Loucy (cell line): ENCODE measurements around the gene CST9.

Experiments used
- H2AFZ ChIP-seq: fragments of 200-600 bp; sonication (generic); 2 replicates; pipeline ENCODE4 v1.6.0; 2016; ENCODE audit warnings: antibody characterized with exemption, mild to moderate bottlenecking, low read length, moderate library complexity
- H3F3A ChIP-seq: fragments of 200-600 bp; 2 replicates; pipeline ENCODE4 v1.6.0; 2016; ENCODE audit warnings: antibody characterized with exemption, low read depth, mild to moderate bottlenecking
- H3K27me3 ChIP-seq: fragments of 200-600 bp; sonication (generic); 2 replicates; pipeline ENCODE4 v1.6.1; 2014; ENCODE audit warnings: low read length, mild to moderate bottlenecking; ENCODE audit not compliant: insufficient read depth, poor library complexity, severe bottlenecking
- H3K36me3 ChIP-seq: fragments of 200-600 bp; sonication (generic); 2 replicates; pipeline ENCODE4 v1.6.1; 2016; ENCODE audit warnings: low read length; ENCODE audit not compliant: insufficient read depth
- H3K4me1 ChIP-seq: fragments of 200-600 bp; sonication (generic); 2 replicates; pipeline ENCODE4 v1.5.1; 2014; ENCODE audit warnings: low read length, mild to moderate bottlenecking; ENCODE audit not compliant: insufficient read depth, poor library complexity, severe bottlenecking
- H3K4me2 ChIP-seq: fragments of 200-600 bp; sonication (generic); 2 replicates; pipeline ENCODE4 v1.6.0; 2014; ENCODE audit warnings: antibody characterized with exemption, low read length, low read depth, mild to moderate bottlenecking; ENCODE audit not compliant: poor library complexity, severe bottlenecking
- H3K4me3 ChIP-seq: fragments of 200-600 bp; sonication (generic); 2 replicates; pipeline ENCODE4 v1.5.1; 2014; ENCODE audit warnings: low read length, mild to moderate bottlenecking, mixed read lengths; ENCODE audit not compliant: poor library complexity, severe bottlenecking
- H3K79me2 ChIP-seq: fragments of 200-600 bp; sonication (generic); 2 replicates; pipeline ENCODE4 v1.6.1; 2014; ENCODE audit warnings: low read length; ENCODE audit not compliant: insufficient read depth
- H3K9ac ChIP-seq: fragments of 200-600 bp; sonication (generic); 2 replicates; pipeline ENCODE4 v1.6.0; 2014; ENCODE audit warnings: mild to moderate bottlenecking, low read depth, low read length, moderate library complexity; ENCODE audit not compliant: poor library complexity, severe bottlenecking
- H3K9me2 ChIP-seq: fragments of 200-600 bp; sonication (generic); replicated peaks from 2 replicates; pipeline ENCODE4 v1.6.1; 2016; ENCODE audit warnings: low read depth, low read length, mixed read lengths
- H3K9me3 ChIP-seq: fragments of 200-600 bp; sonication (generic); 2 replicates; pipeline ENCODE4 v1.6.1; 2014; ENCODE audit warnings: mild to moderate bottlenecking, antibody characterized with exemption, low read length, low read depth; ENCODE audit not compliant: insufficient read depth
- H4K20me1 ChIP-seq: fragments of 200-600 bp; sonication (generic); 2 replicates; pipeline ENCODE4 v1.6.0; 2014; ENCODE audit warnings: antibody characterized with exemption, low read length, mild to moderate bottlenecking; ENCODE audit not compliant: insufficient read depth, poor library complexity, severe bottlenecking
- EZH2phosphoT487 ChIP-seq: fragments of 200-600 bp; IDR thresholded peaks from 2 replicates; pipeline ENCODE4 v1.6.1; 2018; ENCODE audit warnings: antibody characterized with exemption, mild to moderate bottlenecking, moderate library complexity, borderline replicate concordance
- TF ChIP-seq, protein P1 (sequence below): fragments of 200-600 bp; sonication (generic); conservative IDR thresholded peaks from 2 replicates; pipeline ENCODE4 v1.5.1; 2014; ENCODE audit warnings: mild to moderate bottlenecking, antibody characterized with exemption, low read length

The CST9 gene

DNA sequence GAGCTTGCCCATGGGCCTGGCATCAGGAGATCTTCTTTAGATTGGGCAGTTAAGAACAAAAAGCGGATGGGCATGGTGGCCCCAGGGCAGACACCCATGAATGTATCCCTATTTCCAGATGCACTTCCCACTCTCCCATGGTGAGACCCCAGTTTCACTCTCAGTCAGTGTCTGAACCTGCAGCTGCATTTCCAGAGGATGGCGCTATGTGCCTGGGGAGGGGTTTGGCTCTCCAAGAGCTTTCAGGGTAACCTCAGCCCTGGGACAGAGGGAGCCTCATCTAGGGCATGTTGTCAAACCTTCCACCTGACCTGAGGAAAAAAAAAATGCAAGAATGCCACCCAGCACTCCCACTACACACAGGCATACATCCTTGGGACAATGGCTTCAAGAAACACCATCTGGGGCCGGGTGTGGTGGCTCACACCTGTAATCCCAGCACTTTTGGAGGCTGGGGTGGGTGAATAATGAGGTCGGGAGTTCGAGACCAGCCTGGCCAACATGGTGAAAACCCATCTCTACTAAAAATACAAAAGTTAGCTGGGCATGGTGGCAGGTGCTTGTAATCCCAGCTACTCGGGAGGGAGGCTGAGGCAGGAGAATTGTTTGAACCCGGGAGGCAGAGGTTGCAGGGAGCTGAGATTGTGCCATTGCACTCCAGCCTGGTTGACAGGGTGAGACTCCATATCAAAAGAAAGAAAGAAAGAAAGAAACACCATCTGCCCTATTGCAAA lies 39.4 kb downstream of the CST9 start:
- Histone ChIP-seq H3K27me3 (no peaks in the 10 kb centered on the region), H3K4me2 (no peak overlapping the region), H3K4me3 (no peak overlapping the region), H3K9me2 (no peaks in the 10 kb centered on the region), H4K20me1 (no peaks in the 10 kb centered on the region), H2AFZ (no peak overlapping the region), H3K4me1 (no peaks in the 10 kb centered on the region), H3K79me2 (no peaks in the 10 kb centered on the region), H3K36me3 (no peaks in the 10 kb centered on the region), H3K9me3 (peaks cover 3% of the 10 kb centered on the region; the same call in 1 of the 2 replicates), H3F3A (no peaks in the 10 kb centered on the region), H3K9ac (no peak overlapping the region)
- TF ChIP-seq, protein P1, sequence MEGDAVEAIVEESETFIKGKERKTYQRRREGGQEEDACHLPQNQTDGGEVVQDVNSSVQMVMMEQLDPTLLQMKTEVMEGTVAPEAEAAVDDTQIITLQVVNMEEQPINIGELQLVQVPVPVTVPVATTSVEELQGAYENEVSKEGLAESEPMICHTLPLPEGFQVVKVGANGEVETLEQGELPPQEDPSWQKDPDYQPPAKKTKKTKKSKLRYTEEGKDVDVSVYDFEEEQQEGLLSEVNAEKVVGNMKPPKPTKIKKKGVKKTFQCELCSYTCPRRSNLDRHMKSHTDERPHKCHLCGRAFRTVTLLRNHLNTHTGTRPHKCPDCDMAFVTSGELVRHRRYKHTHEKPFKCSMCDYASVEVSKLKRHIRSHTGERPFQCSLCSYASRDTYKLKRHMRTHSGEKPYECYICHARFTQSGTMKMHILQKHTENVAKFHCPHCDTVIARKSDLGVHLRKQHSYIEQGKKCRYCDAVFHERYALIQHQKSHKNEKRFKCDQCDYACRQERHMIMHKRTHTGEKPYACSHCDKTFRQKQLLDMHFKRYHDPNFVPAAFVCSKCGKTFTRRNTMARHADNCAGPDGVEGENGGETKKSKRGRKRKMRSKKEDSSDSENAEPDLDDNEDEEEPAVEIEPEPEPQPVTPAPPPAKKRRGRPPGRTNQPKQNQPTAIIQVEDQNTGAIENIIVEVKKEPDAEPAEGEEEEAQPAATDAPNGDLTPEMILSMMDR = no peak
- no peak for TF ChIP-seq EZH2phosphoT487

DNA sequence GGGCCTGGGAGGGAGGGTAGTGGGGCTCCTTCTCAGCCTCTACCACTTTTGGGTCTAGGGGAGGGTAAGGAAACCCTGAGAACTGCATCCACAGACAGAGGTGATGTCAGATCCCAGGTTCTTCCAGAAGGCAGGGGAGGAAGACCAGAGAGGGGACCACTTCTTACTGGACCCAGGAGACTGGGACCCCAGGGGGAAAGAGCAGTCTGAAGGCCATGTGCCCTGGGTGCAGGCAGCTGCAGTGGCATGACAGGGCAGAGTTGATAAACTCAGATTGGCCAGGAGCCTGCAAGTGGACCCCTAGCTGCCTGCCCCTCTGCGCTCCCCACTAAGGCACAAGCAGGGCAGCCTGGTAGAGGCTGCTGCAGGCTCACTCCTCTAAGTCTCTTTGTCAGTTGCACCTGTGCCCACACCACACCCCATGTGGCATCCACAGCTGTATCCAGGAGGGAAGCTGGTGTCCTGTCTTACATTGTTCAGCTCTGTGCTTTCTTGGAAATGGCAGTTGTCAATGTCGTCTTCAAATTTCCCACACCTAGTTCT lies 40.1 kb downstream of the CST9 start:
- Histone ChIP-seq H3K9me2 (no peaks in the 10 kb centered on the region), H3K79me2 (no peaks in the 10 kb centered on the region), H3F3A (no peaks in the 10 kb centered on the region), H3K9me3 (peaks cover 3% of the 10 kb centered on the region; the same call in 1 of the 2 replicates), H3K4me2 (no peak overlapping the region), H3K9ac (no peak overlapping the region), H3K4me3 (no peak overlapping the region), H3K4me1 (no peaks in the 10 kb centered on the region), H2AFZ (no peak overlapping the region), H4K20me1 (no peaks in the 10 kb centered on the region), H3K27me3 (no peaks in the 10 kb centered on the region), H3K36me3 (no peaks in the 10 kb centered on the region)
- TF ChIP-seq EZH2phosphoT487 = no peak
- TF ChIP-seq, protein P1 = no peak

DNA sequence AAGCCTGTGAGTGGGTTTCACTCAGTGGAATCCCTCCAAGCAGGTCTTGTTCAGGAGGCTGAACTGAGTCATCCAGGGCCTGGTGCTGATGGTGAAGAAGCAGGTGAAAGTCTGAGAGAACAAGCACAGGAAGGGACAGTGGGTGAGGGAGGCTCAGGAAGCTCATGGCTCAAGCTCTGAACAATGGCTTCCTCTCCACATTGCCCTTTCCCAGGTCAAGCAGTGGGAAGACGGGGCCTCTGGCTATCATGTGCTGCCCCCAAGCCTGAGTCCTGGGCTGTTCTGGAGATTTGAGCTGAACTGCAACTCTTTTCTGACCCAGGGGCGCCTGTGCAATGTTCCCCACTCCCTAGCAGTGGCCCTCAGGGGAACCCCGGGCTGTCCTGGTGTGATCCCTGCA lies 40.8 kb downstream of the CST9 start:
- no peak overlapping the region for H3K4me3 ChIP-seq
- no peaks in the 10 kb centered on the region for H4K20me1 ChIP-seq
- no peaks in the 10 kb centered on the region for H3K36me3 ChIP-seq
- no peaks in the 10 kb centered on the region for H3K79me2 ChIP-seq
- H3K27me3 ChIP-seq = no peaks in the 10 kb centered on the region
- TF ChIP-seq EZH2phosphoT487 = no peak
- TF ChIP-seq, protein P1 = no peak
- H3K9me2 ChIP-seq = no peaks in the 10 kb centered on the region
- H3K4me1 ChIP-seq = no peaks in the 10 kb centered on the region
- H2AFZ ChIP-seq = no peak overlapping the region
- peaks cover 3% of the 10 kb centered on the region; the same call in 1 of the 2 replicates for H3K9me3 ChIP-seq
- no peak overlapping the region for H3K9ac ChIP-seq
- H3K4me2 ChIP-seq = no peak overlapping the region
- H3F3A ChIP-seq = no peaks in the 10 kb centered on the region
